NCI-H2081 treated with DMSO at 0.1 percent for 48 hours (cell line): ENCODE data around the gene ITIH1.
"Not testable (repeated sequence)": the region's sequence is repeated elsewhere in the genome, so short reads cannot be mapped to it uniquely, and the experiment has no call there.

Experiments
- DNase-seq: peaks from one replicate; lab custom pipeline; 2025; lab: John Stamatoyannopoulos, UW

Gene ITIH1

GRCh38 chr3:52777127-52777958 is at the start of gene ITIH1:
ITIH1 (plus strand) TSS chr3:52777599; CDS start chr3:52777616, 17 bp downstream.
- no peak for DNase-seq

GRCh38 chr3:52728753-52729152 is 48.6 kb upstream of the ITIH1 start:
- not testable (repeated sequence) for DNase-seq

- DNase-seq = no peak
These were observed 46.7 kb upstream of the ITIH1 start for GRCh38 chr3:52730681-52731080.

GRCh38 chr3:52731590-52731989 is 45.8 kb upstream of the ITIH1 start:
- DNase-seq = no peak

- no peak for DNase-seq
These were observed 44.0 kb upstream of the ITIH1 start for GRCh38 chr3:52733256-52733891.

- no peak for DNase-seq
These were observed 37.7 kb upstream of the ITIH1 start for GRCh38 chr3:52739730-52740129.

GRCh38 chr3:52742418-52743041 is 34.9 kb upstream of the ITIH1 start:
- DNase-seq = no peak

- DNase-seq = no peak
These were observed 34.2 kb upstream of the ITIH1 start for GRCh38 chr3:52743152-52743551.

- DNase-seq = no peak
These were observed 33.7 kb upstream of the ITIH1 start for GRCh38 chr3:52743721-52744120.

- DNase-seq = no peak
These were observed 25.2 kb upstream of the ITIH1 start for GRCh38 chr3:52752045-52752660.

GRCh38 chr3:52754373-52754772 is 23.0 kb upstream of the ITIH1 start:
- DNase-seq = no peak

GRCh38 chr3:52756141-52756540 is 21.3 kb upstream of the ITIH1 start:
- DNase-seq = no peak

GRCh38 chr3:52763466-52763865 is 13.9 kb upstream of the ITIH1 start:
- no peak for DNase-seq

GRCh38 chr3:52769786-52770455 is 7.5 kb upstream of the ITIH1 start:
- no peak for DNase-seq

GRCh38 chr3:52770496-52771333 is 6.7 kb upstream of the ITIH1 start, which contains the start of gene NEK4:
NEK4 (minus strand) TSS chr3:52770940; CDS start chr3:52770746, 194 bp downstream.
- DNase-seq = peak; percentile 54

GRCh38 chr3:52771334-52771681 is 6.1 kb upstream of the ITIH1 start:
- no peak for DNase-seq

GRCh38 chr3:52771702-52772101 is 5.7 kb upstream of the ITIH1 start:
- no peak for DNase-seq

GRCh38 chr3:52773361-52774065 is 3.9 kb upstream of the ITIH1 start:
- DNase-seq = no peak

- no peak for DNase-seq
These were observed 3.2 kb upstream of the ITIH1 start for GRCh38 chr3:52774066-52774713.
